Measurements from ENCODE around the gene ATP2B2.

Gene ATP2B2

GRCh38 chr3:10347648-10348403 is 157.6 kb downstream of the ATP2B2 start:
- WGBS, 2 experiments (ENCODE audit: insufficient coverage in 2 of 2), result 80 to 85% methylated on average over 7 to 11 of the region's 13 CpGs
- Histone ChIP-seq H3K4me3 (ENCODE audit: extremely low read depth, insufficient read depth, low read length, poor library complexity, severe bottlenecking) (no peak overlapping the region), H3K27ac (ENCODE audit: low read depth, low read length, severe bottlenecking) (no peak overlapping the region), H3K9me3 (ENCODE audit: control insufficient read depth, low read length) (no peaks in the 10 kb centered on the region), H3K4me1 (ENCODE audit: control insufficient read depth, insufficient read depth, low read length, poor library complexity, severe bottlenecking) (peaks cover 14% of the 10 kb centered on the region), H3K36me3 (ENCODE audit: control insufficient read depth, insufficient read depth, low read length) (no peaks in the 10 kb centered on the region)

- Histone ChIP-seq H3K9me3 (ENCODE audit: control insufficient read depth, low read length) (no peaks in the 10 kb centered on the region), H3K27ac (ENCODE audit: low read depth, low read length, severe bottlenecking) (no peak overlapping the region), H3K36me3 (ENCODE audit: control insufficient read depth, insufficient read depth, low read length) (no peaks in the 10 kb centered on the region), H3K4me1 (ENCODE audit: control insufficient read depth, insufficient read depth, low read length, poor library complexity, severe bottlenecking) (peaks cover under 1% of the 10 kb centered on the region), H3K4me3 (ENCODE audit: extremely low read depth, insufficient read depth, low read length, poor library complexity, severe bottlenecking) (no peak overlapping the region)
- whole genome bisulfite sequencing, 2 experiments (ENCODE audit: insufficient coverage in 2 of 2), result 93 to 96% methylated on average over 6 to 13 of the region's 15 CpGs
Measured at GRCh38 chr3:10345911-10346310, 159.5 kb downstream of the ATP2B2 start.

GRCh38 chr3:10344944-10345575 is 160.3 kb downstream of the ATP2B2 start:
- Histone ChIP-seq H3K4me3 (ENCODE audit: extremely low read depth, insufficient read depth, low read length, poor library complexity, severe bottlenecking) (no peak overlapping the region), H3K36me3 (ENCODE audit: control insufficient read depth, insufficient read depth, low read length) (no peaks in the 10 kb centered on the region), H3K4me1 (ENCODE audit: control insufficient read depth, insufficient read depth, low read length, poor library complexity, severe bottlenecking) (no peaks in the 10 kb centered on the region), H3K27ac (ENCODE audit: low read depth, low read length, severe bottlenecking) (no peak overlapping the region), H3K9me3 (ENCODE audit: control insufficient read depth, low read length) (no peaks in the 10 kb centered on the region)
- WGBS, 2 experiments (ENCODE audit: insufficient coverage in 2 of 2), result 82 to 84% methylated on average over 14 to 19 of the region's 19 CpGs

GRCh38 chr3:10344147-10344943 is 161.0 kb downstream of the ATP2B2 start:
- Histone ChIP-seq H3K9me3 (ENCODE audit: control insufficient read depth, low read length) (no peaks in the 10 kb centered on the region), H3K4me1 (ENCODE audit: control insufficient read depth, insufficient read depth, low read length, poor library complexity, severe bottlenecking) (no peaks in the 10 kb centered on the region), H3K4me3 (ENCODE audit: extremely low read depth, insufficient read depth, low read length, poor library complexity, severe bottlenecking) (no peak overlapping the region), H3K27ac (ENCODE audit: low read depth, low read length, severe bottlenecking) (no peak overlapping the region), H3K36me3 (ENCODE audit: control insufficient read depth, insufficient read depth, low read length) (no peaks in the 10 kb centered on the region)
- WGBS, 2 experiments (ENCODE audit: insufficient coverage in 2 of 2), result 31 to 49% methylated on average over 6 to 9 of the region's 9 CpGs

DNA sequence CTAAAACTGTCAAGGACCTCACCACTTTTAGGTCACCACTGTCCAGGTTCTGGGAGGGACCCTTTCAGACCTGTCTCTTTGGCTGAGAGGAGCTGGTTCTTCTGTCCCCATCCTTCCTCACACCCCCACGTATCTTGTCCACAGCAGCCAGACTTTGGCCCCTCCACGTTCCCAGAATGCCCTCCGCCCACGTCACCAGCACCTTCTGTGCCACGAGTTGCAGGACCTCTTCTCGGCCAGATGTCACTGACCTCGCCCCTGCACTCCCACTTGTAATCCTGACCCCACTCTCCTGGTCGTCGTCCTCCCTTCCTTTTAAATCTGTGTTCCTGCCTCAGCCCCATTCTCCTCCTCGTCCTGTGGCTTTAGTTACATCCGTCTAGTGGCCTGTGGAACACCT is 161.9 kb downstream of the ATP2B2 start:
- H3K4me1 ChIP-seq (ENCODE audit: control insufficient read depth, insufficient read depth, low read length, poor library complexity, severe bottlenecking), result peaks cover 5% of the 10 kb centered on the region

GRCh38 chr3:10342781-10343180 is 162.6 kb downstream of the ATP2B2 start:
- no peak overlapping the region for H3K4me3 ChIP-seq (ENCODE audit: extremely low read depth, insufficient read depth, low read length, poor library complexity, severe bottlenecking)
- no peak overlapping the region for H3K27ac ChIP-seq (ENCODE audit: low read depth, low read length, severe bottlenecking)
- no peaks in the 10 kb centered on the region for H3K9me3 ChIP-seq (ENCODE audit: control insufficient read depth, low read length)
- H3K36me3 ChIP-seq (ENCODE audit: control insufficient read depth, insufficient read depth, low read length), result no peaks in the 10 kb centered on the region
- WGBS, 2 experiments (ENCODE audit: insufficient coverage in 2 of 2), result 92 to 94% methylated on average over 13 to 14 of the region's 14 CpGs
- H3K4me1 ChIP-seq (ENCODE audit: control insufficient read depth, insufficient read depth, low read length, poor library complexity, severe bottlenecking), result peaks cover 5% of the 10 kb centered on the region

More for the DNA sequence above, 161.9 kb downstream of the ATP2B2 start:
- 73 to 80% methylated on average over 11 of the region's 11 CpGs for whole genome bisulfite sequencing, 2 experiments (ENCODE audit: insufficient coverage in 2 of 2)
- no peak overlapping the region for H3K27ac ChIP-seq (ENCODE audit: low read depth, low read length, severe bottlenecking)
- H3K36me3 ChIP-seq (ENCODE audit: control insufficient read depth, insufficient read depth, low read length), result no peaks in the 10 kb centered on the region
- no peaks in the 10 kb centered on the region for H3K9me3 ChIP-seq (ENCODE audit: control insufficient read depth, low read length)
- H3K4me3 ChIP-seq (ENCODE audit: extremely low read depth, insufficient read depth, low read length, poor library complexity, severe bottlenecking), result no peak overlapping the region

GRCh38 chr3:10341901-10342398 is 163.4 kb downstream of the ATP2B2 start:
- Histone ChIP-seq H3K36me3 (ENCODE audit: control insufficient read depth, insufficient read depth, low read length) (no peaks in the 10 kb centered on the region), H3K4me1 (ENCODE audit: control insufficient read depth, insufficient read depth, low read length, poor library complexity, severe bottlenecking) (peaks cover 5% of the 10 kb centered on the region), H3K4me3 (ENCODE audit: extremely low read depth, insufficient read depth, low read length, poor library complexity, severe bottlenecking) (no peak overlapping the region), H3K27ac (ENCODE audit: low read depth, low read length, severe bottlenecking) (no peak overlapping the region), H3K9me3 (ENCODE audit: control insufficient read depth, low read length) (no peaks in the 10 kb centered on the region)
- 77 to 91% methylated on average over 4 to 7 of the region's 7 CpGs for WGBS, 2 experiments (ENCODE audit: insufficient coverage in 2 of 2)

- H3K4me1 ChIP-seq (ENCODE audit: control insufficient read depth, insufficient read depth, low read length, poor library complexity, severe bottlenecking), result peaks cover 5% of the 10 kb centered on the region
- no peaks in the 10 kb centered on the region for H3K9me3 ChIP-seq (ENCODE audit: control insufficient read depth, low read length)
- WGBS, 2 experiments (ENCODE audit: insufficient coverage in 2 of 2), result 92 to 93% methylated on average over 15 to 18 of the region's 18 CpGs
- H3K4me3 ChIP-seq (ENCODE audit: extremely low read depth, insufficient read depth, low read length, poor library complexity, severe bottlenecking), result no peak overlapping the region
- H3K27ac ChIP-seq (ENCODE audit: low read depth, low read length, severe bottlenecking), result no peak overlapping the region
- H3K36me3 ChIP-seq (ENCODE audit: control insufficient read depth, insufficient read depth, low read length), result no peaks in the 10 kb centered on the region
Measured at GRCh38 chr3:10340476-10340875, 164.9 kb downstream of the ATP2B2 start.

- Histone ChIP-seq H3K4me1 (ENCODE audit: control insufficient read depth, insufficient read depth, low read length, poor library complexity, severe bottlenecking) (peaks cover 5% of the 10 kb centered on the region), H3K27ac (ENCODE audit: low read depth, low read length, severe bottlenecking) (no peak overlapping the region), H3K9me3 (ENCODE audit: control insufficient read depth, low read length) (no peaks in the 10 kb centered on the region), H3K4me3 (ENCODE audit: extremely low read depth, insufficient read depth, low read length, poor library complexity, severe bottlenecking) (no peak overlapping the region), H3K36me3 (ENCODE audit: control insufficient read depth, insufficient read depth, low read length) (no peaks in the 10 kb centered on the region)
- 76 to 91% methylated on average over 2 to 4 of the region's 4 CpGs for WGBS, 2 experiments (ENCODE audit: insufficient coverage in 2 of 2)
Measured at GRCh38 chr3:10340046-10340445, 165.3 kb downstream of the ATP2B2 start.

DNA sequence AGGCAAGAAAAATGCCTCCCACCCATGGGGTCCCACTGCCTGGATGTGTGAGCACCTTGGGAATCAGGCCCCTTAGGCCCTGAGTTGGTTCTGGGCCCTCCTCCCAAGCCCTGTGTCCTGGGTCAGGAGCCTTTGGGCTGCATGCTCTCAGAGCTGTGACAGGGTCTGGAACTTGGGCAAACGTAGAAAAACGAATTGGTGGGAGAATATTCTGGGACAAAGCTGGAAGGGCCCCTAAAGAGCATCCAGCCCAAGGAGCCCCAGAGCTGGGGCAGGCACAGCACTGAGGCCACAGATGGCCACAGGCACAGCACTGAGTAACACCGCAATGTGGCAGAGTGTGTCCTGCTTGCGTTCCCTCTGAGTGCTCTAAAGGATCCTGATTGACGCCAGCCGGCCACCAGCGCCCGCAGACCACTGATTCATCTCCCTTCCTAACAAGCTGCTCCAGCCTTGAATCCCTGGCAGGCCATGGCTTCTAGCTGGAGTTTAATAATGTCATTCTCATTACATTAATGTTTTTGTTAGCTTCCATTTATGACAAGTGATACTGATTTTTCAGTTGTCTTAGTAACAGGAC is 165.9 kb downstream of the ATP2B2 start:
- H3K9me3 ChIP-seq (ENCODE audit: control insufficient read depth, low read length), result no peaks in the 10 kb centered on the region
- peaks cover 5% of the 10 kb centered on the region for H3K4me1 ChIP-seq (ENCODE audit: control insufficient read depth, insufficient read depth, low read length, poor library complexity, severe bottlenecking)
- 85 to 92% methylated on average over 8 of the region's 8 CpGs for WGBS, 2 experiments (ENCODE audit: insufficient coverage in 2 of 2)
- H3K4me3 ChIP-seq (ENCODE audit: extremely low read depth, insufficient read depth, low read length, poor library complexity, severe bottlenecking), result no peak overlapping the region
- no peak overlapping the region for H3K27ac ChIP-seq (ENCODE audit: low read depth, low read length, severe bottlenecking)
- no peaks in the 10 kb centered on the region for H3K36me3 ChIP-seq (ENCODE audit: control insufficient read depth, insufficient read depth, low read length)
